ENCODE measurements around the gene SOWAHD.
A peak's percentile ranks its signal among the peaks of the same experiment; 100 is the strongest.
"Not testable (repeated sequence)": the region's sequence is repeated elsewhere in the genome, so short reads cannot be mapped to it uniquely, and the experiment has no call there.

Gene SOWAHD

DNA sequence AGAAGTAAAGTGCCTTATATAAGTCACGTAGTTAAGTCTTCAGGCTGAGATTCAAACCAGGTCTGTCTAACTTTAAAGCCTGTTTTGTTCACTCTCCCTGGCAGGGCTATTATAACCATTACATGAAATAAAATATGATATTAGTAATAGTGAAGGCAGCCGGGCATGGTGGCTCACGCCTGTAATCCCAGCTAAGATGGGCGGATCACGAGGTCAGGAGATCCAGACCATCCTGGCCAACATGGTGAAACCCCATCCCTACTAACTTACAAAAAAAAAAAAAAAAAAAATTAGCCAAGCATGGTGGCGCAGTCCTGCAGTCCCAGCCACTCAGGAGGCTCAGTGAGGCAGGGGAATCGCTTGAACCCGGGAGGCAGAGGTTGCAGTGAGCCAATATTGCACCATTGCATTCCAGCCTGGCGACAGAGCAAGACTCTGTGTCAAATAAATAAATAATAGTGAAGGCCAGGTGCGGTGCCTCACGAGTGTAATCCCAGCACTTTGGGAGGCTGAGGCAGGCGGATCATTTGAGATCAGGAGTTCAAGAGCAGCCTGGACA, 22.1 kb upstream of the SOWAHD start:
- Histone ChIP-seq H3K27me3 (ENCODE audit: insufficient read depth, low read length) (no peaks in the 10 kb centered on the region), H3K9ac (ENCODE audit: low read depth, low read length) (no peak overlapping the region), H3K4me1 (ENCODE audit: insufficient read depth, low read length) (no peaks in the 10 kb centered on the region), H3K36me3 (ENCODE audit: insufficient read depth, low read length) (no peaks in the 10 kb centered on the region), H3K9me3 (ENCODE audit: insufficient read depth, low read depth, low read length) (no peaks in the 10 kb centered on the region), H3K4me3 (ENCODE audit: low read length) (no peak overlapping the region), H3K27ac (ENCODE audit: low read depth, low read length) (no peak overlapping the region)
- WGBS, result 93% methylated on average over 8 of the region's 12 CpGs

GRCh38 chrX:119738742-119739141, 19.6 kb upstream of the SOWAHD start:
- Histone ChIP-seq H3K9me3 (ENCODE audit: insufficient read depth, low read depth, low read length) (no peaks in the 10 kb centered on the region), H3K4me1 (ENCODE audit: insufficient read depth, low read length) (no peaks in the 10 kb centered on the region), H3K4me3 (ENCODE audit: low read length) (no peak overlapping the region), H3K9ac (ENCODE audit: low read depth, low read length) (no peak overlapping the region), H3K27me3 (ENCODE audit: insufficient read depth, low read length) (no peaks in the 10 kb centered on the region), H3K36me3 (ENCODE audit: insufficient read depth, low read length) (no peaks in the 10 kb centered on the region), H3K27ac (ENCODE audit: low read depth, low read length) (no peak overlapping the region)
- 93% methylated on average over 5 of the region's 5 CpGs for WGBS

DNA sequence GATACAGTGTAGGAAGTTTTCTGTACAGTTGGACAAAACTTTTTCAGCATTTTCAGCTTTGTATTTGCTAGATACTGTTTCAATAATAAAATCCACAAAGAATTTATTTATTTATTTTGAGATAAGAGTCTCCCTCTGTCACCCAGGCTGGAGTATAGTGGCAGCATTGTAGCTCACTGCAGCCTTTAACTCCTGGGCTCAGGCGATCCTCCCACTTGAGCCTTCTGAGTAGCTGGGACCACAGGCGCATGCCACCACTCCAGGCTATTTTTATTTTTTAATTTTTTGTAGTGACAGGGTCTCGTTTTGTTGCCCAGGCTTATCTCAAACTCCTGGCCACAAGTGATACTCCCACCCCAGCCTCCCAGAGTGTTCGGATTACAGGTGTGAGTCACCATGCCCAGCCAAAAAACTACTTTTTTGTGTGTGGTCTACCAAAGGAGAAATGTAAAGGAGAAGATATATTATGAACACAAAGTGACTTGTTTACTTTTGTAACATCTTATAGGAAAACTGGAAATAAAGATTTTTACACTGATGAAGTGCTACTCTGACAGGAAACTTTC, 13.0 kb upstream of the SOWAHD start:
- no peak overlapping the region for H3K9ac ChIP-seq (ENCODE audit: low read depth, low read length)
- no peaks in the 10 kb centered on the region for H3K36me3 ChIP-seq (ENCODE audit: insufficient read depth, low read length)
- no peaks in the 10 kb centered on the region for H3K4me1 ChIP-seq (ENCODE audit: insufficient read depth, low read length)
- WGBS, result 91% methylated on average over 2 of the region's 4 CpGs
- no peaks in the 10 kb centered on the region for H3K9me3 ChIP-seq (ENCODE audit: insufficient read depth, low read depth, low read length)
- H3K4me3 ChIP-seq (ENCODE audit: low read length), result no peak overlapping the region
- no peak overlapping the region for H3K27ac ChIP-seq (ENCODE audit: low read depth, low read length)
- H3K27me3 ChIP-seq (ENCODE audit: insufficient read depth, low read length), result no peaks in the 10 kb centered on the region

- not testable (repeated sequence) for H3K4me3 ChIP-seq (ENCODE audit: low read length); H3K27me3 ChIP-seq (ENCODE audit: insufficient read depth, low read length); H3K9me3 ChIP-seq (ENCODE audit: insufficient read depth, low read depth, low read length); H3K36me3 ChIP-seq (ENCODE audit: insufficient read depth, low read length); H3K27ac ChIP-seq (ENCODE audit: low read depth, low read length); H3K4me1 ChIP-seq (ENCODE audit: insufficient read depth, low read length); H3K9ac ChIP-seq (ENCODE audit: low read depth, low read length)
- WGBS, result 88% methylated on average over 7 of the region's 9 CpGs
These were observed 8.3 kb upstream of the SOWAHD start for GRCh38 chrX:119750131-119750530.

- not testable (repeated sequence) for H3K4me3 ChIP-seq (ENCODE audit: low read length); H3K4me1 ChIP-seq (ENCODE audit: insufficient read depth, low read length); H3K27ac ChIP-seq (ENCODE audit: low read depth, low read length); H3K9ac ChIP-seq (ENCODE audit: low read depth, low read length); H3K9me3 ChIP-seq (ENCODE audit: insufficient read depth, low read depth, low read length); H3K36me3 ChIP-seq (ENCODE audit: insufficient read depth, low read length); H3K27me3 ChIP-seq (ENCODE audit: insufficient read depth, low read length)
- 98% methylated on average over 12 of the region's 27 CpGs for WGBS
These were observed 7.6 kb upstream of the SOWAHD start for GRCh38 chrX:119750751-119751150.

- peaks cover 13% of the 10 kb centered on the region; the same call in 1 of the 2 replicates for H3K27me3 ChIP-seq (ENCODE audit: insufficient read depth, low read length)
- no peaks in the 10 kb centered on the region for H3K9me3 ChIP-seq (ENCODE audit: insufficient read depth, low read depth, low read length)
- H3K4me1 ChIP-seq (ENCODE audit: insufficient read depth, low read length), result peaks cover 12% of the 10 kb centered on the region; the same call in 1 of the 2 replicates
- H3K27ac ChIP-seq (ENCODE audit: low read depth, low read length), result no peak overlapping the region
- no peak overlapping the region for H3K4me3 ChIP-seq (ENCODE audit: low read length)
- 78% methylated on average over 3 of the region's 3 CpGs for WGBS
- H3K9ac ChIP-seq (ENCODE audit: low read depth, low read length), result no peak overlapping the region
- H3K36me3 ChIP-seq (ENCODE audit: insufficient read depth, low read length), result no peaks in the 10 kb centered on the region
These were observed 5.4 kb upstream of the SOWAHD start for GRCh38 chrX:119753001-119753400.

DNA sequence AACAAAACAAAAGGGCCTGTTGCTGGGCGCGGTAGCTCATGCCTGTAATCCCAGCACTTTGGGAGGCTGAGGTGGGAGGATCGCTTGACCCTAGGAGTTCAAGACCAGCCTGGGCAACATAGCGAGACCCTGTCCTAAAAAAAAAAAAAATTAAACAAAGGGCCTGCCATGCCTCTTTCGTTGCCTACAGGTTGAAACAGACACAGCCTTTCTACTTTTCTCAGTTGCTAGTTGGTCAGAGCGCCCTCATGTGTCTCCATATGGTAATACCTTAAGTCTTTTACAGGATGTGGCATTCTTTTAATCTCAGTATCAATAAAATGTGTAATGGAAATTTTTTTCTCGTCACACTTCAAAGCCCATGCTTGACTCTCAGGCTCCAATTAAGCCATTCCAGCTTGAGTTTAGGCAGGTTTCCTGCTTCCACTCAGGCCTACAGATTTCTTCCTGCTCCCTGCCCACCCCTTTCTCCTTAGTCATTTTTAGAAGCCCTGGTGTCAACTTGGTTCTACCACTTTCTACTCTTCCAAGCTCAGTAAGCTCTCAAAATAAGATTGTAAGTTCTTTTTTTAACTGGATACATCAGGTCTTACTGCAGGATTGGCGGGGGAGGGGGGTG, 4.6 kb upstream of the SOWAHD start:
- no peak overlapping the region for H3K4me3 ChIP-seq (ENCODE audit: low read length)
- 78% methylated on average over 8 of the region's 8 CpGs for WGBS

DNA sequence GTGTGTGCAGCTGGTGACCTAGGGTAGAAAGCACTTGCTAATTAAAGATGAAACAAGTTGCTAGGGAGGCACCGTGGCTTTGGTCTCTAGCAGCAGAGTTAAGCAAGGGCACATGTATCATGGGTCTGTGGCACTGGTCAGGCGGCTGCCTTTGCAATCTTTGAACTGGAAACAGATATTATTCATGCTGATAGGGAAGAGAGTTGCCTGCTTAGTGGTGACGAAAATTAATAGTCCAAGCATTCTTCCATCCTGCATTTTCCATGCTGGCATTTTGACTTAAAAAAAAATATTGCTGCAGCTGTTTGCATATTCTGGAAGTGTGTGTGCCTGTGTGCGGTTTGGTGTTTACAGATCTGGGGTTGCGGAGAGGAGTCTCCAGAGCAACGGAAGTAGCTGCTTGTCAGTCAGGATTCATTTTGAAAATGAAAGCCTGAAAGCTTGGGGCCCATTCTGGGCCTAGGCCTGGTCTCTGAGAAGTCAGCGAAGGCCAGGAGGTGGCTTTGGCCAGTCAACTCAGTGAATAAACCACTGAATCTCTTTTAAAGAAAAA, 2.3 kb upstream of the SOWAHD start:
- Histone ChIP-seq H3K9ac (ENCODE audit: low read depth, low read length) (no peak overlapping the region), H3K9me3 (ENCODE audit: insufficient read depth, low read depth, low read length) (no peaks in the 10 kb centered on the region), H3K36me3 (ENCODE audit: insufficient read depth, low read length) (no peaks in the 10 kb centered on the region), H3K4me1 (ENCODE audit: insufficient read depth, low read length) (peaks cover 12% of the 10 kb centered on the region; the same call in 1 of the 2 replicates), H3K27me3 (ENCODE audit: insufficient read depth, low read length) (peaks cover 33% of the 10 kb centered on the region), H3K4me3 (ENCODE audit: low read length) (no peak overlapping the region), H3K27ac (ENCODE audit: low read depth, low read length) (no peak overlapping the region)
- whole genome bisulfite sequencing, result 77% methylated on average over 7 of the region's 7 CpGs

More for the DNA sequence above, 4.6 kb upstream of the SOWAHD start:
- Histone ChIP-seq H3K9me3 (ENCODE audit: insufficient read depth, low read depth, low read length) (no peaks in the 10 kb centered on the region), H3K36me3 (ENCODE audit: insufficient read depth, low read length) (no peaks in the 10 kb centered on the region), H3K27me3 (ENCODE audit: insufficient read depth, low read length) (peaks cover 16% of the 10 kb centered on the region), H3K27ac (ENCODE audit: low read depth, low read length) (no peak overlapping the region), H3K4me1 (ENCODE audit: insufficient read depth, low read length) (peaks cover 12% of the 10 kb centered on the region; the same call in 1 of the 2 replicates), H3K9ac (ENCODE audit: low read depth, low read length) (no peak overlapping the region)

GRCh38 chrX:119756926-119757635, 1.3 kb upstream of the SOWAHD start:
- Histone ChIP-seq H3K4me3 (ENCODE audit: low read length) (peak overlapping the region; percentile 62), H3K36me3 (ENCODE audit: insufficient read depth, low read length) (no peaks in the 10 kb centered on the region), H3K27ac (ENCODE audit: low read depth, low read length) (no peak overlapping the region), H3K27me3 (ENCODE audit: insufficient read depth, low read length) (peaks cover 33% of the 10 kb centered on the region), H3K4me1 (ENCODE audit: insufficient read depth, low read length) (peaks cover 12% of the 10 kb centered on the region; the same call in 1 of the 2 replicates), H3K9ac (ENCODE audit: low read depth, low read length) (0 out of 2 replicates have a peak overlapping the region, but pooled peaks have one; percentile 26), H3K9me3 (ENCODE audit: insufficient read depth, low read depth, low read length) (no peaks in the 10 kb centered on the region)
- 57% methylated on average over 9 of the region's 10 CpGs for WGBS

GRCh38 chrX:119757646-119757978, 776 bp upstream of the SOWAHD start:
- peak overlapping the region; percentile 59 for H3K9ac ChIP-seq (ENCODE audit: low read depth, low read length)
- H3K9me3 ChIP-seq (ENCODE audit: insufficient read depth, low read depth, low read length), result no peaks in the 10 kb centered on the region
- peak overlapping the region; percentile 62 for H3K4me3 ChIP-seq (ENCODE audit: low read length)
- WGBS, result 2% methylated on average over 11 of the region's 12 CpGs
- H3K36me3 ChIP-seq (ENCODE audit: insufficient read depth, low read length), result no peaks in the 10 kb centered on the region
- H3K27ac ChIP-seq (ENCODE audit: low read depth, low read length), result peak overlapping the region; percentile 34; the same call in 1 of the 2 replicates
- H3K4me1 ChIP-seq (ENCODE audit: insufficient read depth, low read length), result peaks cover 12% of the 10 kb centered on the region; the same call in 1 of the 2 replicates
- peaks cover 33% of the 10 kb centered on the region for H3K27me3 ChIP-seq (ENCODE audit: insufficient read depth, low read length)

DNA sequence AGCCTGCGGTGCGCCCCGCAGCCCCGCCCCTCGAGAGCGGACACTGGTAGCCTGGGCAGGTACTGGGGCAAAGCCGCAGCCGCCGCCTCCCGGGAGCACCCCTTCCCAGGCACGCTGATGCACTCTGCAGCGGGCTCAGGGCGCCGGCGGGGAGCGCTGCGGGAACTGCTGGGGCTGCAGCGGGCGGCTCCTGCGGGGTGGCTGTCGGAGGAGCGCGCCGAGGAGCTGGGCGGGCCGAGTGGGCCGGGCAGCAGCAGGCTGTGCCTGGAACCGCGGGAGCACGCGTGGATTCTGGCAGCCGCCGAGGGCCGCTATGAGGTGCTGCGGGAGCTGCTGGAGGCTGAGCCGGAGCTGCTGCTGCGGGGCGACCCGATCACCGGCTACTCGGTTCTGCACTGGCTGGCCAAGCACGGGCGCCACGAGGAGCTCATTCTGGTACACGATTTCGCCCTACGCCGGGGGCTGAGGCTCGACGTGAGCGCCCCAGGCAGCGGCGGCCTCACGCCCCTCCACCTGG, 401 bp downstream of the SOWAHD start:
- Histone ChIP-seq H3K4me1 (ENCODE audit: insufficient read depth, low read length) (peaks cover 16% of the 10 kb centered on the region; the same call in 1 of the 2 replicates), H3K9ac (ENCODE audit: low read depth, low read length) (no peak overlapping the region), H3K4me3 (ENCODE audit: low read length) (peak overlapping the region; percentile 62)

More for the DNA sequence above, 401 bp downstream of the SOWAHD start:
- no peaks in the 10 kb centered on the region for H3K36me3 ChIP-seq (ENCODE audit: insufficient read depth, low read length)
- WGBS, result under 1% methylated on average over 54 of the region's 54 CpGs
- peaks cover 33% of the 10 kb centered on the region for H3K27me3 ChIP-seq (ENCODE audit: insufficient read depth, low read length)
- H3K9me3 ChIP-seq (ENCODE audit: insufficient read depth, low read depth, low read length), result no peaks in the 10 kb centered on the region
- no peak overlapping the region for H3K27ac ChIP-seq (ENCODE audit: low read depth, low read length)
